ENCODE measurements around the gene ULBP2. TPM values are rescaled to one million over a fixed set of nuclear protein-coding genes. Genes with fewer than 3 reads are reported as not detected.
"Not testable (repeated sequence)": the region's sequence is repeated elsewhere in the genome, so short reads cannot be mapped to it uniquely, and the experiment has no call there.

ULBP2 gene
- polyA plus RNA-seq, 3 donors = 0.72 to 1.0 (median 0.75) TPM

- no peak for DNase-seq (ENCODE audit: extremely low read depth in 1 of 11, low read depth in 9 of 11, low spot score in 4 of 11)
Measured at GRCh38 chr6:149983145-149983544, 41.3 kb downstream of the ULBP2 start.

- DNase-seq (ENCODE audit: extremely low read depth in 1 of 11, low read depth in 9 of 11, low spot score in 4 of 11) = no peak
Measured at GRCh38 chr6:149984773-149985172, 43.0 kb downstream of the ULBP2 start.

- no peak for DNase-seq (ENCODE audit: extremely low read depth in 1 of 11, low read depth in 9 of 11, low spot score in 4 of 11)
Measured at GRCh38 chr6:149985481-149985937, 43.7 kb downstream of the ULBP2 start.

GRCh38 chr6:149987602-149988107 lies 45.8 kb downstream of the ULBP2 start:
- DNase-seq (ENCODE audit: extremely low read depth in 1 of 11, low read depth in 9 of 11, low spot score in 4 of 11) = no peak

- DNase-seq (ENCODE audit: extremely low read depth in 1 of 11, low read depth in 9 of 11, low spot score in 4 of 11) = no peak
Measured at GRCh38 chr6:149988550-149989346, 46.9 kb downstream of the ULBP2 start.

- DNase-seq (ENCODE audit: extremely low read depth in 1 of 11, low read depth in 9 of 11, low spot score in 4 of 11) = no peak
Measured at GRCh38 chr6:149990212-149990660, 48.4 kb downstream of the ULBP2 start.

GRCh38 chr6:149990661-149991471 lies 49.1 kb downstream of the ULBP2 start:
- no peak for DNase-seq (ENCODE audit: extremely low read depth in 1 of 11, low read depth in 9 of 11, low spot score in 4 of 11)

GRCh38 chr6:149991472-149991795 lies 49.6 kb downstream of the ULBP2 start:
- DNase-seq (ENCODE audit: extremely low read depth in 1 of 11, low read depth in 9 of 11, low spot score in 4 of 11) = not testable (repeated sequence)

GRCh38 chr6:149991838-149992237 lies 50.0 kb downstream of the ULBP2 start:
- no peak for DNase-seq (ENCODE audit: extremely low read depth in 1 of 11, low read depth in 9 of 11, low spot score in 4 of 11)

GRCh38 chr6:149995235-149995750 lies 53.5 kb downstream of the ULBP2 start:
- DNase-seq (ENCODE audit: extremely low read depth in 1 of 11, low read depth in 9 of 11, low spot score in 4 of 11) = no peak

- DNase-seq (ENCODE audit: extremely low read depth in 1 of 11, low read depth in 9 of 11, low spot score in 4 of 11) = no peak
Measured at GRCh38 chr6:149995971-149996370, 54.2 kb downstream of the ULBP2 start.

Other genes starting within 250 kb of the ULBP2 start
- 10 to 100 TPM; 28.8 to 38.0 (median 31.7) TPM for gene LATS1, start 223.9 kb upstream of the ULBP2 start, polyA plus RNA-seq (ENCODE audit: insufficient read length in 3 of 3)
- 10 to 100 TPM; 42.0 to 47.8 (median 46.7) TPM for gene NUP43, start 195.5 kb upstream of the ULBP2 start, polyA plus RNA-seq (ENCODE audit: insufficient read length in 3 of 3)
- 10 to 100 TPM; 78.5 to 94.1 (median 90.9) TPM for gene PCMT1, start 192.3 kb upstream of the ULBP2 start, polyA plus RNA-seq (ENCODE audit: insufficient read length in 3 of 3)
- gene LRP11, start 77.7 kb upstream of the ULBP2 start, polyA plus RNA-seq (ENCODE audit: insufficient read length in 3 of 3) = 10 to 100 TPM; 31.6 to 35.6 (median 34.0) TPM
- under 1 TPM; 0.20 to 0.50 (median 0.30) TPM for gene RAET1E, start 43.9 kb upstream of the ULBP2 start, polyA plus RNA-seq (ENCODE audit: insufficient read length in 3 of 3)
- 1 to 10 TPM; 1.2 to 1.7 (median 1.6) TPM for gene RAET1G, start 18.9 kb upstream of the ULBP2 start, polyA plus RNA-seq (ENCODE audit: insufficient read length in 3 of 3)
- gene ULBP1, start 21.9 kb downstream of the ULBP2 start, polyA plus RNA-seq (ENCODE audit: insufficient read length in 3 of 3) = 1 to 10 TPM; 1.6 to 2.1 (median 1.9) TPM
- gene RAET1L, start 83.5 kb downstream of the ULBP2 start, polyA plus RNA-seq (ENCODE audit: insufficient read length in 3 of 3) = under 1 TPM in 1 of 3 donors, not detected in 2; 0.23 TPM
- 10 to 100 TPM in 2 of 3 donors, 1 to 10 TPM in 1; 9.6 to 11.3 (median 10.8) TPM for gene ULBP3, start 127.1 kb downstream of the ULBP2 start, polyA plus RNA-seq (ENCODE audit: insufficient read length in 3 of 3)
- 10 to 100 TPM; 21.7 to 30.5 (median 27.6) TPM for gene PPP1R14C, start 201.0 kb downstream of the ULBP2 start, polyA plus RNA-seq (ENCODE audit: insufficient read length in 3 of 3)